ENCODE results near the gene MAP4K5. TPM values are rescaled to one million over a fixed set of nuclear protein-coding genes. Genes with fewer than 3 reads are reported as not detected.

The MAP4K5 gene
- total and polyA plus RNA-seq, 2 experiments from 2014 or later, result 98.0 to 166 TPM

GRCh38 chr14:50453869-50454268 lies 78.5 kb downstream of the MAP4K5 start:
- DNase-seq, result no peak
- H3F3A ChIP-seq (ENCODE audit: insufficient read depth), result peaks cover 57% of the 10 kb centered on the region
- TF ChIP-seq EZH2phosphoT487 (IDR thresholded peaks at IDR 0.05; ENCODE audit: insufficient read depth, low read depth), result no peak
- peak overlapping the region; percentile 91 for H3K27ac ChIP-seq
- H3K9ac ChIP-seq, result peak overlapping the region; percentile 65
- H3K36me3 ChIP-seq (ENCODE audit: low read depth), result peaks cover 47% of the 10 kb centered on the region
- H3K79me2 ChIP-seq (ENCODE audit: insufficient read depth), result peaks cover 45% of the 10 kb centered on the region
- H3K9me2 ChIP-seq (ENCODE audit: insufficient read depth), result no peaks in the 10 kb centered on the region
- in situ Hi-C loops (cut with MboI), result no loop called here
- H3K4me1 ChIP-seq (ENCODE audit: insufficient read depth), result peaks cover 21% of the 10 kb centered on the region
- H3K27me3 ChIP-seq (replicated peaks; ENCODE audit: insufficient read depth), result no peaks in the 10 kb centered on the region
- H2AFZ ChIP-seq, result no peak overlapping the region
- H3K4me3 ChIP-seq, result no peak overlapping the region
- H3K9me3 ChIP-seq (ENCODE audit: low read depth), result no peaks in the 10 kb centered on the region
- peak overlapping the region; percentile 51 for H3K4me2 ChIP-seq (ENCODE audit: unreplicated experiment)
- H4K20me1 ChIP-seq (ENCODE audit: insufficient read depth), result peaks cover 3% of the 10 kb centered on the region; the same call in 1 of the 2 replicates
- 100% methylated on average over 2 of the region's 2 CpGs for WGBS, 2 experiments (ENCODE audit: low coverage in 1 of 2, low lambda C conversion rate in 2 of 2, missing lambda C conversion rate in 2 of 2)

GRCh38 chr14:50452979-50453705 lies 79.2 kb downstream of the MAP4K5 start:
- Histone ChIP-seq H3K4me1 (ENCODE audit: insufficient read depth) (peaks cover 21% of the 10 kb centered on the region), H3K27me3 (replicated peaks; ENCODE audit: insufficient read depth) (no peaks in the 10 kb centered on the region), H3K9me2 (ENCODE audit: insufficient read depth) (no peaks in the 10 kb centered on the region), H4K20me1 (ENCODE audit: insufficient read depth) (peaks cover 3% of the 10 kb centered on the region; the same call in 1 of the 2 replicates), H3K79me2 (ENCODE audit: insufficient read depth) (peaks cover 45% of the 10 kb centered on the region), H3K9ac (peak overlapping the region; percentile 65), H3K27ac (peak overlapping the region; percentile 91), H3F3A (ENCODE audit: insufficient read depth) (peaks cover 57% of the 10 kb centered on the region), H3K36me3 (ENCODE audit: low read depth) (peaks cover 54% of the 10 kb centered on the region), H3K4me3 (no peak overlapping the region), H3K9me3 (ENCODE audit: low read depth) (no peaks in the 10 kb centered on the region), H3K4me2 (ENCODE audit: unreplicated experiment) (peak overlapping the region; percentile 51), H2AFZ (no peak overlapping the region)
- TF ChIP-seq EZH2 (IDR thresholded peaks at IDR 0.05; ENCODE audit: insufficient read depth, poor library complexity, severe bottlenecking) (no peak), EZH2phosphoT487 (IDR thresholded peaks at IDR 0.05; ENCODE audit: insufficient read depth, low read depth) (no peak)
- in situ Hi-C loops (cut with MboI), result no loop called here
- 6 to 11% methylated on average over 3 of the region's 3 CpGs for WGBS, 2 experiments (ENCODE audit: low coverage in 1 of 2, low lambda C conversion rate in 2 of 2, missing lambda C conversion rate in 2 of 2)
- DNase-seq, result peak; percentile 96

GRCh38 chr14:50452296-50452695 lies 80.1 kb downstream of the MAP4K5 start:
- no peak for DNase-seq
- Histone ChIP-seq H2AFZ (no peak overlapping the region), H3F3A (ENCODE audit: insufficient read depth) (peaks cover 57% of the 10 kb centered on the region), H3K36me3 (ENCODE audit: low read depth) (peaks cover 62% of the 10 kb centered on the region), H3K4me1 (ENCODE audit: insufficient read depth) (peaks cover 26% of the 10 kb centered on the region), H3K9me3 (ENCODE audit: low read depth) (no peaks in the 10 kb centered on the region), H3K27ac (peak overlapping the region; percentile 91), H3K79me2 (ENCODE audit: insufficient read depth) (peaks cover 45% of the 10 kb centered on the region), H4K20me1 (ENCODE audit: insufficient read depth) (peaks cover 3% of the 10 kb centered on the region; the same call in 1 of the 2 replicates), H3K9ac (peak overlapping the region; percentile 65), H3K4me2 (ENCODE audit: unreplicated experiment) (peak overlapping the region; percentile 51), H3K9me2 (ENCODE audit: insufficient read depth) (no peaks in the 10 kb centered on the region), H3K27me3 (replicated peaks; ENCODE audit: insufficient read depth) (no peaks in the 10 kb centered on the region), H3K4me3 (no peak overlapping the region)
- no peak for TF ChIP-seq EZH2 (IDR thresholded peaks at IDR 0.05; ENCODE audit: insufficient read depth, poor library complexity, severe bottlenecking)
- 93 to 97% methylated on average over 1 of the region's 1 CpG for WGBS, 2 experiments (ENCODE audit: low coverage in 1 of 2, low lambda C conversion rate in 2 of 2, missing lambda C conversion rate in 2 of 2)
- in situ Hi-C loops (cut with MboI), result no loop called here

- Histone ChIP-seq H3K9me2 (ENCODE audit: insufficient read depth) (no peaks in the 10 kb centered on the region), H3K9me3 (ENCODE audit: low read depth) (no peaks in the 10 kb centered on the region), H3F3A (ENCODE audit: insufficient read depth) (peaks cover 54% of the 10 kb centered on the region), H2AFZ (no peak overlapping the region), H3K36me3 (ENCODE audit: low read depth) (peaks cover 65% of the 10 kb centered on the region), H3K27ac (peak overlapping the region; percentile 91), H3K9ac (no peak overlapping the region), H3K79me2 (ENCODE audit: insufficient read depth) (peaks cover 42% of the 10 kb centered on the region), H3K27me3 (replicated peaks; ENCODE audit: insufficient read depth) (no peaks in the 10 kb centered on the region), H3K4me3 (no peak overlapping the region), H3K4me2 (ENCODE audit: unreplicated experiment) (no peak overlapping the region), H3K4me1 (ENCODE audit: insufficient read depth) (peaks cover 28% of the 10 kb centered on the region), H4K20me1 (ENCODE audit: insufficient read depth) (peaks cover 3% of the 10 kb centered on the region; the same call in 1 of the 2 replicates)
- no peak for DNase-seq
- TF ChIP-seq EZH2 (IDR thresholded peaks at IDR 0.05; ENCODE audit: insufficient read depth, poor library complexity, severe bottlenecking) (no peak), EZH2phosphoT487 (IDR thresholded peaks at IDR 0.05; ENCODE audit: insufficient read depth, low read depth) (no peak)
- WGBS, 2 experiments (ENCODE audit: low coverage in 1 of 2, low lambda C conversion rate in 2 of 2, missing lambda C conversion rate in 2 of 2), result 86 to 89% methylated on average over 6 of the region's 6 CpGs
- in situ Hi-C loops (cut with MboI), result no loop called here
Observed at GRCh38 chr14:50451854-50452253, 80.5 kb downstream of the MAP4K5 start.

All from GM23248 (cell line).